HCEC 1CT (cell line): Measurements from ENCODE around the gene MRPL37.
A peak's percentile ranks its signal among the peaks of the same experiment; 100 is the strongest.

Experiments
- DNase-seq: peaks from one replicate; pipeline ENCODE4 v3.0.0-alpha.2; 2017

MRPL37 gene

GRCh38 chr1:54241364-54241763, 41.4 kb downstream of the MRPL37 start:
- no peak for DNase-seq

GRCh38 chr1:54243022-54243421, 43.1 kb downstream of the MRPL37 start:
- DNase-seq, result no peak

- DNase-seq, result no peak
These were observed 44.7 kb downstream of the MRPL37 start for GRCh38 chr1:54244655-54245054.

- DNase-seq, result no peak
These were observed 45.5 kb downstream of the MRPL37 start for GRCh38 chr1:54245501-54245900.

- DNase-seq, result no peak
These were observed 46.3 kb downstream of the MRPL37 start for GRCh38 chr1:54246116-54246721.

GRCh38 chr1:54247863-54248515, 48.0 kb downstream of the MRPL37 start:
- no peak for DNase-seq

GRCh38 chr1:54248966-54249365, 49.0 kb downstream of the MRPL37 start:
- DNase-seq, result peak; percentile 29

- peak; percentile 80 for DNase-seq
These were observed 50.0 kb downstream of the MRPL37 start for GRCh38 chr1:54249819-54250435.

- no peak for DNase-seq
These were observed 50.7 kb downstream of the MRPL37 start for GRCh38 chr1:54250670-54251069.

GRCh38 chr1:54252371-54252936, 52.5 kb downstream of the MRPL37 start:
- no peak for DNase-seq

- peak; percentile 89 for DNase-seq
These were observed 53.5 kb downstream of the MRPL37 start for GRCh38 chr1:54253480-54253879.

- peak; percentile 10 for DNase-seq
These were observed 54.1 kb downstream of the MRPL37 start for GRCh38 chr1:54254055-54254454.

GRCh38 chr1:54255026-54255702, 55.2 kb downstream of the MRPL37 start:
- peak; percentile 82 for DNase-seq

GRCh38 chr1:54256522-54257345, 56.8 kb downstream of the MRPL37 start:
- DNase-seq, result no peak

- no peak for DNase-seq
These were observed 57.3 kb downstream of the MRPL37 start for GRCh38 chr1:54257346-54257620.

- no peak for DNase-seq
These were observed 57.9 kb downstream of the MRPL37 start for GRCh38 chr1:54257876-54258275.

- no peak for DNase-seq
These were observed 59.7 kb downstream of the MRPL37 start for GRCh38 chr1:54259546-54260140.

- no peak for DNase-seq
These were observed 60.8 kb downstream of the MRPL37 start for GRCh38 chr1:54260810-54261209.

- DNase-seq, result no peak
These were observed 62.3 kb downstream of the MRPL37 start for GRCh38 chr1:54262244-54262643.

- DNase-seq, result no peak
These were observed 63.7 kb downstream of the MRPL37 start for GRCh38 chr1:54263601-54264226.

- DNase-seq, result no peak
These were observed 65.2 kb downstream of the MRPL37 start for GRCh38 chr1:54265126-54265525.

- DNase-seq, result no peak
These were observed 65.7 kb downstream of the MRPL37 start for GRCh38 chr1:54265659-54266058.
